Pancreas (tissue), 10 donors: ENCODE results near the gene ZFAND3. TPM values are rescaled to one million over a fixed set of nuclear protein-coding genes. Genes with fewer than 3 reads are reported as not detected.

Experiments used
- ATAC-seq, 4 donors: fragments of 200-7000 bp; cut with Tn5 transposase; one replicate each; pipeline versions ENCODE4 v1.8.0 to v1.9.1; 2020; ENCODE audit warnings: mild to moderate bottlenecking in 4 of 4, moderate library complexity in 4 of 4
- DNase-seq, 6 donors: peaks; one replicate each; pipeline ENCODE4 v3.0.0-alpha.2; 2020
- FAIRE-seq: peaks from 2 replicates; lab custom pipeline; 2012; peaks lifted over from hg19 to GRCh38; lab: Jason Lieb, UNC
- H3K27ac ChIP-seq, 4 donors: fragments of 200-600 bp; sonication (generic); 1 replicate in 3 of 4; 2 replicates in 1 of 4; pipeline versions ENCODE4 v1.5.0 to v1.8.0; 2020
- H3K27me3 ChIP-seq, 4 donors: fragments of 200-600 bp; one replicate each; pipeline ENCODE4 v1.8.0; 2021
- H3K36me3 ChIP-seq, 3 donors: fragments of 200-600 bp; sonication (generic) in 1 of 3; one replicate each; pipeline versions ENCODE4 v1.5.0 to v1.8.0; 2020 to 2021
- H3K4me1 ChIP-seq, 3 donors: fragments of 200-600 bp; one replicate each; pipeline ENCODE4 v1.8.0; 2021
- H3K4me3 ChIP-seq, 4 donors: fragments of 200-600 bp; sonication (generic) in 2 of 4; one replicate each; pipeline versions ENCODE4 v1.5.0 to v1.8.0; 2020 to 2021
- H3K9me3 ChIP-seq, 4 donors: fragments of 200-600 bp; one replicate each; pipeline ENCODE4 v1.8.0; 2021
- CTCF ChIP-seq, 4 donors: fragments of 200-600 bp; sonication (generic) in 3 of 4; IDR thresholded peaks; one replicate each; pipeline versions ENCODE4 v1.5.0 to v1.8.0; 2021; ENCODE audit warnings: antibody characterized with exemption in 4 of 4
- WGBS, 2 donors: extraction: QIAGEN DNeasy Blood & Tissue Kit; methylation state at CpG; one replicate each; pipeline ENCODE4 v1.1.7; 2013; 5-methylcytosine and 5-hydroxymethylcytosine counted together
- intact Hi-C, 3 donors: fragments of 100-400 bp; cut with DNase I; formaldehyde crosslinking; loops; one replicate each; pipeline versions ENCODE4 v1.11.1 to v1.14.2; 2022
- polyA plus RNA-seq, 2 donors: library from polyadenylated mRNA; stranded (reverse); fragments of 200-250 nt; gene quantifications; one replicate each; pipeline ENCODE4 v1.2.3, GENCODE V29; 2013
- total RNA-seq, 6 donors: library from RNA; stranded (reverse); fragmentation: NEBNext Ultra II Directional in 4 of 6; extraction: Animal tissue kit (Norgen Biotek cat#: 25700) in 4 of 6; gene quantifications; one replicate each; pipeline versions ENCODE4 v1.2.1 to v1.2.4, GENCODE V29; 2021 to 2023
- donor health status: healthy with polysubstance abuse.
- donor health status: DM: no; HTN: no; CAD: no; lungs with moderate emphysema.
- donor health status: DM: no; HTN: no; CAD: no.
- donor health status: control.
- donor health status: control.
- donor health status: Bipolar disorder and iron deficiency.
- donor health status: DM: yes; HTN: yes; CAD: no.
- donor health status: DM: no; HTN: no; CAD: no.
- donor health status: DM: no; HTN: no; CAD: no.
- donor health status: DM: yes; HTN: yes; CAD: no.

The ZFAND3 gene
- total and polyA plus RNA-seq, 8 donors = 13.1 to 49.8 (median 31.8) TPM

- H3K4me1 ChIP-seq = peaks cover 17 to 31% (median 21%) of the 10 kb centered on the region in 3 donors
- no peak for FAIRE-seq
- no peak for DNase-seq
These were observed 258.0 kb downstream of the ZFAND3 start for GRCh38 chr6:38077488-38078030.

GRCh38 chr6:38078671-38079070 lies 259.1 kb downstream of the ZFAND3 start:
- intact Hi-C loops = no loop called here
- TF ChIP-seq CTCF (IDR thresholded peaks at IDR 0.05) = no peak
- peak; percentile 72 to 85 (median 80) for ATAC-seq
- DNase-seq = no peak
- no peaks in the 10 kb centered on the region for H3K9me3 ChIP-seq
- H3K27me3 ChIP-seq = no peaks in the 10 kb centered on the region
- H3K4me3 ChIP-seq = no peak overlapping the region
- H3K36me3 ChIP-seq = no peaks in the 10 kb centered on the region
- H3K4me1 ChIP-seq = peaks cover 17 to 31% (median 21%) of the 10 kb centered on the region in 3 donors
- FAIRE-seq = no peak
- no peak overlapping the region for H3K27ac ChIP-seq
- 71 to 78% methylated on average over 4 of the region's 4 CpGs for WGBS, 2 donors

More at GRCh38 chr6:38077488-38078030, 258.0 kb downstream of the ZFAND3 start:
- peak in 2 of 4 donors; percentile 33 to 44 for ATAC-seq
- Histone ChIP-seq H3K36me3 (no peaks in the 10 kb centered on the region), H3K4me3 (no peak overlapping the region), H3K27ac (no peak overlapping the region), H3K27me3 (no peaks in the 10 kb centered on the region), H3K9me3 (no peaks in the 10 kb centered on the region)
- WGBS, 2 donors = 35 to 36% methylated on average over 4 of the region's 4 CpGs
- intact Hi-C loops = no loop called here
- TF ChIP-seq CTCF (IDR thresholded peaks at IDR 0.05) = no peak

GRCh38 chr6:38079107-38079506 lies 259.6 kb downstream of the ZFAND3 start:
- H3K9me3 ChIP-seq = no peaks in the 10 kb centered on the region
- WGBS, 2 donors = 97% methylated on average over 1 of the region's 1 CpG
- no peak overlapping the region for H3K4me3 ChIP-seq
- no peak for FAIRE-seq
- peak in 2 of 4 donors; percentile 8 to 20 for ATAC-seq
- no peak for TF ChIP-seq CTCF (IDR thresholded peaks at IDR 0.05)
- H3K27me3 ChIP-seq = no peaks in the 10 kb centered on the region
- H3K4me1 ChIP-seq = peaks cover 17 to 31% (median 21%) of the 10 kb centered on the region in 3 donors
- H3K27ac ChIP-seq = peak overlapping the region in 1 of 4 donors; percentile 17
- no peaks in the 10 kb centered on the region for H3K36me3 ChIP-seq
- intact Hi-C loops = no loop called here
- DNase-seq = no peak

GRCh38 chr6:38079537-38079936 lies 260.0 kb downstream of the ZFAND3 start:
- intact Hi-C loops = no loop called here
- Histone ChIP-seq H3K36me3 (peaks cover 0 to 2% (median 0%) of the 10 kb centered on the region in 3 donors), H3K27ac (peak overlapping the region in 1 of 4 donors; percentile 17), H3K27me3 (no peaks in the 10 kb centered on the region), H3K4me1 (peaks cover 17 to 31% (median 21%) of the 10 kb centered on the region in 3 donors), H3K9me3 (no peaks in the 10 kb centered on the region), H3K4me3 (no peak overlapping the region)
- DNase-seq = no peak
- WGBS, 2 donors = 11 to 21% methylated on average over 1 of the region's 1 CpG
- no peak for FAIRE-seq
- no peak for TF ChIP-seq CTCF (IDR thresholded peaks at IDR 0.05)
- ATAC-seq = peak; percentile 51 to 82 (median 78)

GRCh38 chr6:38080360-38080759 lies 260.8 kb downstream of the ZFAND3 start:
- no peak for TF ChIP-seq CTCF (IDR thresholded peaks at IDR 0.05)
- no peaks in the 10 kb centered on the region for H3K9me3 ChIP-seq
- DNase-seq (no peak), FAIRE-seq (no peak), ATAC-seq (no peak)
- no peak overlapping the region for H3K4me3 ChIP-seq
- no peaks in the 10 kb centered on the region for H3K27me3 ChIP-seq
- peaks cover 0 to 3% (median 0%) of the 10 kb centered on the region in 3 donors for H3K36me3 ChIP-seq
- no peak overlapping the region for H3K27ac ChIP-seq
- 56 to 65% methylated on average over 3 of the region's 3 CpGs for WGBS, 2 donors
- intact Hi-C loops = no loop called here
- H3K4me1 ChIP-seq = peaks cover 17 to 31% (median 21%) of the 10 kb centered on the region in 3 donors
